Measurements from ENCODE around the gene OSBPL10. TPM values are rescaled to one million over a fixed set of nuclear protein-coding genes. Genes with fewer than 3 reads are reported as not detected.

Gene OSBPL10
- total RNA-seq, 1 donor from 2014 or later: 27.8 TPM

GRCh38 chr3:31892500-31892899, 88.6 kb downstream of the OSBPL10 start:
- Mint-ChIP-seq H3K27ac (no peak overlapping the region), H3K27me3 (ENCODE audit: low read depth) (peaks cover 9% of the 10 kb centered on the region), H3K4me3 (no peak overlapping the region), H3K9me3 (peaks cover 13% of the 10 kb centered on the region), H3K36me3 (no peaks in the 10 kb centered on the region), H3K4me1 (peaks cover 35% of the 10 kb centered on the region)
- no peak for DNase-seq (ENCODE audit: low spot score in 2 of 2, unreplicated experiment in 2 of 2)
- no peak for TF ChIP-seq CTCF (IDR thresholded peaks at IDR 0.05; ENCODE audit: unreplicated experiment)

- Mint-ChIP-seq H3K36me3 (no peaks in the 10 kb centered on the region), H3K27me3 (ENCODE audit: low read depth) (peaks cover 9% of the 10 kb centered on the region), H3K9me3 (peaks cover 13% of the 10 kb centered on the region), H3K4me1 (peaks cover 37% of the 10 kb centered on the region), H3K4me3 (no peak overlapping the region), H3K27ac (no peak overlapping the region)
- TF ChIP-seq CTCF (IDR thresholded peaks at IDR 0.05; ENCODE audit: unreplicated experiment): no peak
- DNase-seq (ENCODE audit: low spot score in 2 of 2, unreplicated experiment in 2 of 2): no peak
These were observed 89.1 kb downstream of the OSBPL10 start for GRCh38 chr3:31891876-31892455.

- Mint-ChIP-seq H3K9me3 (peaks cover 13% of the 10 kb centered on the region), H3K36me3 (no peaks in the 10 kb centered on the region), H3K27me3 (ENCODE audit: low read depth) (peaks cover 9% of the 10 kb centered on the region), H3K27ac (no peak overlapping the region), H3K4me1 (peaks cover 43% of the 10 kb centered on the region), H3K4me3 (no peak overlapping the region)
- no peak for DNase-seq (ENCODE audit: low spot score in 2 of 2, unreplicated experiment in 2 of 2)
- no peak for TF ChIP-seq CTCF (IDR thresholded peaks at IDR 0.05; ENCODE audit: unreplicated experiment)
These were observed 90.2 kb downstream of the OSBPL10 start for GRCh38 chr3:31890742-31891469.

- H3K36me3 Mint-ChIP-seq: no peaks in the 10 kb centered on the region
- peaks cover 44% of the 10 kb centered on the region for H3K4me1 Mint-ChIP-seq
- peaks cover 9% of the 10 kb centered on the region for H3K27me3 Mint-ChIP-seq (ENCODE audit: low read depth)
- no peak overlapping the region for H3K4me3 Mint-ChIP-seq
- peaks cover 13% of the 10 kb centered on the region for H3K9me3 Mint-ChIP-seq
- DNase-seq (ENCODE audit: low spot score in 2 of 2, unreplicated experiment in 2 of 2): no peak
- H3K27ac Mint-ChIP-seq: peak overlapping the region; percentile 13
- TF ChIP-seq CTCF (IDR thresholded peaks at IDR 0.05; ENCODE audit: unreplicated experiment): no peak
These were observed 91.1 kb downstream of the OSBPL10 start for GRCh38 chr3:31890007-31890406.

GRCh38 chr3:31885235-31885634, 95.8 kb downstream of the OSBPL10 start:
- Mint-ChIP-seq H3K36me3 (no peaks in the 10 kb centered on the region), H3K4me3 (no peak overlapping the region), H3K27me3 (ENCODE audit: low read depth) (no peaks in the 10 kb centered on the region), H3K4me1 (peaks cover 22% of the 10 kb centered on the region), H3K9me3 (peaks cover 16% of the 10 kb centered on the region), H3K27ac (no peak overlapping the region)
- DNase-seq (ENCODE audit: low spot score in 2 of 2, unreplicated experiment in 2 of 2): no peak
- no peak for TF ChIP-seq CTCF (IDR thresholded peaks at IDR 0.05; ENCODE audit: unreplicated experiment)

All from mesothelial cell of epicardium (in vitro differentiated cells).